Measurements from ENCODE around the gene ATP1B2. TPM values are rescaled to one million over a fixed set of nuclear protein-coding genes. Genes with fewer than 3 reads are reported as not detected.

ATP1B2 gene
- total and polyA plus RNA-seq, 2 of the 8 experiments (the other 6 are each of a cell fraction or from before 2014, with no cell fraction given) = 9.1 to 21.0 TPM

DNA sequence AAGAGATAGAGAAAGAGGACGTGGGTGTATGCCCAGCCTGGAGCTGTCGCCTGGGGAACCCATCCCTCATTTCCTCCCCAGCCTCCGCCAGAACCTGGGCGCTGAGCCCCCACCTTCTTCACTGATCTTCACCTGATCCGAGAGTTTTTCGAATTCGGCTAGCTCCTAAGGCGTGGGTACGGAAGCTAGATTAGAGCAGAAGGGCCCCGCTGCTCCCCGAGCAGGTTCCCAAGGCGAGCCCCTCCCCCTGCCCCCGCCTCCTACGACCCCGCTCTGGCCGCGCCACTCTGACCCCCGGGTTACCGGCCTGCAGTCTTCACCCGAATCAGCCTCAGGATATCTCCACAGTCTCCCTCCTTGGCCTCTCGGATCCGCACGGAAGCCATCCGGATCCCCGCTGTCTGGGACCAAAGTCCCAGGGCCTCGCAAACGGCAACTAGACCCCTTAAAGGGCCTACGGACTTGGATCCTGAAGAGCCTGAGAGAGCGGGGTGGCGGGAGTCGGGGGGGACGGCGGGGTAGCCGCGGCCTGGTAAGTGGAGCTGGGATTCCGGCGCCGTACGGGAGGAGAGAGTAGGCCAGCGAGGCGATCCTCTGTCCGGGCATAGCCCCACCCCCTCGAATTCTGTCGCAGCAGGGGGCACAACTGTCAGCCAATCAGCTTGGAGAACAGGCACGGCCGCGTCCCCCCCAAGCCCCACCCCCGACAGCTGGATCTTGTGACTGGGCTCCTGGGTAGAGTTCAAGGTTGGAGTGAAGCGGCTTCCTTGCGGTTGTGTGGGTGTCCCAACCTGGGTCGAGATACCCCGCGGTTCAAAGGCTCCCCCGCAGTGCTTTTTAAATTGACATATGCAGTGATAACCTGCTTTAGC is 23.2 kb upstream of the ATP1B2 start, which contains the start of gene SAT2 (continued):
- TF ChIP-seq, protein P1, sequence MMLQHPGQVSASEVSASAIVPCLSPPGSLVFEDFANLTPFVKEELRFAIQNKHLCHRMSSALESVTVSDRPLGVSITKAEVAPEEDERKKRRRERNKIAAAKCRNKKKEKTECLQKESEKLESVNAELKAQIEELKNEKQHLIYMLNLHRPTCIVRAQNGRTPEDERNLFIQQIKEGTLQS (IDR thresholded peaks at IDR 0.05; ENCODE audit: insufficient read depth, low read depth, low read length) = no peak
- 0 out of 2 replicates have a peak, but pooled peaks have one; percentile 22 for TF ChIP-seq TCF12 (IDR thresholded peaks at IDR 0.05; ENCODE audit: low read depth, low read length)
- no peak for TF ChIP-seq CEBPB (IDR thresholded peaks at IDR 0.05; ENCODE audit: low read depth, low read length)
- no peak for TF ChIP-seq NANOG (IDR thresholded peaks at IDR 0.05; ENCODE audit: insufficient read depth, low read depth, low read length, poor library complexity, severe bottlenecking)
- 0 out of 4 replicates have a peak, but pooled peaks have one; percentile 38 to 52 for TF ChIP-seq SIN3A (conservative IDR thresholded peaks at IDR 0.05 in 1 of 2, IDR thresholded peaks at IDR 0.05 in 1 of 2; ENCODE audit: low read depth in 1 of 2, low read length in 2 of 2)
- no peak for TF ChIP-seq BCL11A (IDR thresholded peaks at IDR 0.05; ENCODE audit: low read depth in 2 of 2, low read length in 2 of 2)
- 0 out of 2 replicates have a peak, but pooled peaks have one; percentile 12 for TF ChIP-seq CREB1 (IDR thresholded peaks at IDR 0.05)
- TF ChIP-seq SUZ12 (IDR thresholded peaks at IDR 0.05; ENCODE audit: low read length) = no peak
- peak; percentile 32 for TF ChIP-seq KDM1A (IDR thresholded peaks at IDR 0.05; ENCODE audit: borderline replicate concordance, low read length)
- peak; percentile 72 for TF ChIP-seq PHF8 (conservative IDR thresholded peaks at IDR 0.05; ENCODE audit: low read depth, low read length)
- no peak for TF ChIP-seq GABPA (IDR thresholded peaks at IDR 0.05; ENCODE audit: borderline replicate concordance, insufficient read depth, low read length)
- TF ChIP-seq SP2 (IDR thresholded peaks at IDR 0.05; ENCODE audit: low read length) = no peak
- TF ChIP-seq SP4 (IDR thresholded peaks at IDR 0.05; ENCODE audit: low read length) = no peak
- no peak for TF ChIP-seq NRF1 (IDR thresholded peaks at IDR 0.05; ENCODE audit: low read depth, low read length)
- TF ChIP-seq SAP30 (IDR thresholded peaks at IDR 0.05; ENCODE audit: insufficient read depth, insufficient replicate concordance, low read length) = no peak
- no peak for TF ChIP-seq ATF2 (IDR thresholded peaks at IDR 0.05; ENCODE audit: low read length)
- TF ChIP-seq RXRA (IDR thresholded peaks at IDR 0.05; ENCODE audit: insufficient read depth, low read depth, low read length) = no peak
- TF ChIP-seq SIX5 (IDR thresholded peaks at IDR 0.05; ENCODE audit: low read depth, low read length) = no peak
- TF ChIP-seq RAD21 (IDR thresholded peaks at IDR 0.05 in 1 of 2, conservative IDR thresholded peaks at IDR 0.05 in 1 of 2; ENCODE audit: low read depth in 2 of 2, low read length in 2 of 2) = no peak
- TF ChIP-seq BRCA1 (IDR thresholded peaks at IDR 0.05; ENCODE audit: low read depth, low read length) = no peak

All from H1 (cell line).